ENCODE data around the gene TACC2.
"Not testable (repeated sequence)": the region's sequence is repeated elsewhere in the genome, so short reads cannot be mapped to it uniquely, and the experiment has no call there.

TACC2 gene

GRCh38 chr10:122066337-122066939 lies 77.5 kb downstream of the TACC2 start:
- not testable (repeated sequence) for DNase-seq

DNA sequence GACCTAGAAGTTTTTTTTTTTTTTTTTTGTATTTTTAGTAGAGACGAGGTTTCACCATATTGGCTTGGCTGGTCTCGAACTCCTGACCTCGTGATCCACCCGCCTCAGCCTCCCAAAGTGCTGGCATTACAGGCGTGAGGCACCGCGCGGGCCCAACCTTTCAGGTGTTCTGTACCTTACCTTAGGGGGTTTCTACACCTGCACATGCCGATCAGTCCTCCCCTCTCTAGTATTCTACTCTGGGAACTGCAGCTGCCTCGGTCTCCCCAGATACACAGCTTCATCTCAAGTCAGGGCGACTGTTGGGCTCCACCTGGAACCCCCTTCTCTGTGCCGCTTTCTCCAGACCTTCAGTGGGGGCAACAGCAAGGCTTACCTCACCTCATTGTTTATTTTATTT lies 79.9 kb downstream of the TACC2 start:
- no peak for DNase-seq

DNA sequence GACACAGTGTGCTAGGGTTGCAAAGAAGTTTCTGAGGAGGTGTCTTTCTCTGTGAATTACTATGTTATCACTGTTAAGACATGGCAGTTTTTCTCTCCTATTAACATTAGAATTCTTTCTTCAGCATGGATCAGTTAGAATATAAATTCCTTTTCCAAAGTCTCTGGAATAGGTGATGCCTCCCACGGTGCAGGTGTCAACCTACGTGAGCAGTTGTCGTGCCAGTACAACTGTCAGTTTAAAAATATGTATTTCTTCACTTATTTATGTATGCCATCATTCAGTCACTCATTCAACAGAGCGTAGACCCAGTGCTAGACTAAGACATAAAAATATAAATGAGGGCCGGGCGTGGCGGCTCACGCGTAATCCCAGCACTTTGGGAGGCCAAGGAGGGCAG lies 83.5 kb downstream of the TACC2 start:
- DNase-seq, result no peak

- DNase-seq, result no peak
Measured at GRCh38 chr10:122073508-122073907, 84.5 kb downstream of the TACC2 start.

- no peak for DNase-seq
Measured at GRCh38 chr10:122075171-122075570, 86.2 kb downstream of the TACC2 start.

DNA sequence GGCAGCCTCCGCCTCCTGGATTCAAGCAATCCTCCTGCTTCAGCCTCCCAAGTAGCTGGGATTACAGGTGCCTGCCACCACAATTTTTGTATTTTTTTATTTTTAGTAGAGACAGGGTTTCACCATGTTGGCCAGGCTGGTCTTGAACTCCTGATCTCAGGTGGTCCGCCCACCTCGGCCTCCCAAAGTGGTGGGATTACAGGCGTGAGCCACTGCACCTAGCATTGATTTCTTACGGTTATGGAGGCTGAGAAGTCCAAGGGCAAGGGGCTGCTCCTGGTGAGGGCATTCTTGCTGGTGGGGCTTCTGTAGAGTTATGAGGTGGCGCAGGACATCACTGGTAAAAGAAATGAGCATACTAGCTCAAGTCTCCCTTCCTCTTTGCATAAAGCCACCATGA lies 86.9 kb downstream of the TACC2 start:
- DNase-seq, result not testable (repeated sequence)

DNA sequence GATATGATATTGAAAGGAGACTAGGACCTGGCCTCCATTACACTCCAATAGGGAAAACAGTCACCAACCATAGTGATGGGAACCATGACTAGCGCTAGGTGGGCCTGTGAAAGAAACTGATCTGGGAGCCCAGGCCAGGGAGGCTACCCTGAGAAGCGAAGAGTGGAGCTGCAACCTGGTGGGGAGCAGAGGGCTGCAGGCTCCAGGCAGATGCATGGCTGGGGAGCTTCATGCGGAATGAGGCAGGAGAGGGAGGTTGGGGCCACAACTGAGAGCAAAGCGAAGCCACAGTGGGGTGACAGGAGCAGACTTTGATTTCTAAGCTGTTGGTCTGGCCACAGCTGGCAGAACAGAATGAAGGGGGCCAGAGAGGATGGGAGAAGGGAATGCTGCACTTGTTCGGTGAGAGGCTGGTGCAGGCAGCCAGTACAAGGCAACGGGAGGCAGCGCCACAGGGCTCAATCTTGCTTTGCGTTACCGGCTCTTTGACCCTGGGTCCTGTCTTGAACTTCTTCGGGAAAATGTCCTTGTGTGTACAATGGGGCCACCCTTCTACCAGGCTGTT lies 88.4 kb downstream of the TACC2 start:
- no peak for DNase-seq

- no peak for DNase-seq
Measured at GRCh38 chr10:122078326-122078725, 89.4 kb downstream of the TACC2 start.

- no peak for DNase-seq
Measured at GRCh38 chr10:122078965-122079795, 90.2 kb downstream of the TACC2 start.

DNA sequence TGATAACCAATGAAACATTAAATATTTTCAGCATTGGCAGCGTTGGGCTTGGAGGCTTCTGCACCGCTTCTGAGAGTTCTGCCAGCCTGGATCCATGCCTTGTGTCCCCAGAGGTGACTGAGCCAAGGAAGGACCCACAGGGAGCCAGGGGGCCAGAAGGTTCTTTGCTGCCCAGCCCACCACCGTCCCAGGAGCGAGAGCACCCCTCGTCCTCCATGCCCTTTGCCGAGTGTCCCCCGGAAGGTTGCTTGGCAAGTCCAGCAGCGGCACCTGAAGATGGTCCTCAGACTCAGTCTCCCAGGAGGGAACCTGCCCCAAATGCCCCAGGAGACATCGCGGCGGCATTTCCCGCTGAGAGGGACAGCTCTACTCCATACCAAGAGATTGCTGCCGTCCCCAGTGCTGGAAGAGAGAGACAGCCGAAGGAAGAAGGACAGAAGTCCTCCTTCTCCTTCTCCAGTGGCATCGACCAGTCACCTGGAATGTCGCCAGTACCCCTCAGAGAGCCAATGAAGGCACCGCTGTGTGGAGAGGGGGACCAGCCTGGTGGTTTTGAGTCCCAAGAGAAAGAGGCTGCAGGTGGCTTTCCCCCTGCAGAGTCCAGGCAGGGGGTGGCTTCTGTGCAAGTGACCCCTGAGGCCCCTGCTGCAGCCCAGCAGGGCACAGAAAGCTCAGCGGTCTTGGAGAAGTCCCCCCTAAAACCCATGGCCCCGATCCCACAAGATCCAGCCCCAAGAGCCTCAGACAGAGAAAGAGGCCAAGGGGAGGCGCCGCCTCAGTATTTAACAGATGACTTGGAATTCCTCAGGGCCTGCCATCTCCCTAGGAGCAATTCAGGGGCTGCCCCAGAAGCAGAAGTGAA lies 93.9 kb downstream of the TACC2 start:
- no peak for DNase-seq

GRCh38 chr10:122083478-122084025 lies 94.6 kb downstream of the TACC2 start:
- no peak for DNase-seq

DNA sequence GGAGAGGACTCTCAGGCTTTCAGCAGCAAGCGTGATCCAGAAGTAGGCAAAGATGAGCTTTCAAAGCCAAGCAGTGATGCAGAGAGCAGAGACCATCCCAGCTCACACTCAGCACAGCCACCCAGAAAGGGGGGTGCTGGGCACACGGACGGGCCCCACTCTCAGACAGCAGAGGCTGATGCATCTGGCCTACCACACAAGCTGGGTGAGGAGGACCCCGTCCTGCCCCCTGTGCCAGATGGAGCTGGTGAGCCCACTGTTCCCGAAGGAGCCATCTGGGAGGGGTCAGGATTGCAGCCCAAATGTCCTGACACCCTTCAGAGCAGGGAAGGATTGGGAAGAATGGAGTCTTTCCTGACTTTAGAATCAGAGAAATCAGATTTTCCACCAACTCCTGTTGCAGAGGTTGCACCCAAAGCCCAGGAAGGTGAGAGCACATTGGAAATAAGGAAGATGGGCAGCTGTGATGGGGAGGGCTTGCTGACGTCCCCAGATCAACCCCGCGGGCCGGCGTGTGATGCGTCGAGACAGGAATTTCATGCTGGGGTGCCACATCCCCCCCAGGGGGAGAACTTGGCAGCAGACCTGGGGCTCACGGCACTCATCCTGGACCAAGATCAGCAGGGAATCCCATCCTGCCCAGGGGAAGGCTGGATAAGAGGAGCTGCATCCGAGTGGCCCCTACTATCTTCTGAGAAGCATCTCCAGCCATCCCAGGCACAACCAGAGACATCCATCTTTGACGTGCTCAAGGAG lies 95.5 kb downstream of the TACC2 start:
- no peak for DNase-seq

GRCh38 chr10:122085423-122085911 lies 96.5 kb downstream of the TACC2 start:
- DNase-seq, result no peak

- DNase-seq, result no peak
Measured at GRCh38 chr10:122086416-122087240, 97.7 kb downstream of the TACC2 start.

GRCh38 chr10:122087436-122087835 lies 98.5 kb downstream of the TACC2 start:
- no peak for DNase-seq

DNA sequence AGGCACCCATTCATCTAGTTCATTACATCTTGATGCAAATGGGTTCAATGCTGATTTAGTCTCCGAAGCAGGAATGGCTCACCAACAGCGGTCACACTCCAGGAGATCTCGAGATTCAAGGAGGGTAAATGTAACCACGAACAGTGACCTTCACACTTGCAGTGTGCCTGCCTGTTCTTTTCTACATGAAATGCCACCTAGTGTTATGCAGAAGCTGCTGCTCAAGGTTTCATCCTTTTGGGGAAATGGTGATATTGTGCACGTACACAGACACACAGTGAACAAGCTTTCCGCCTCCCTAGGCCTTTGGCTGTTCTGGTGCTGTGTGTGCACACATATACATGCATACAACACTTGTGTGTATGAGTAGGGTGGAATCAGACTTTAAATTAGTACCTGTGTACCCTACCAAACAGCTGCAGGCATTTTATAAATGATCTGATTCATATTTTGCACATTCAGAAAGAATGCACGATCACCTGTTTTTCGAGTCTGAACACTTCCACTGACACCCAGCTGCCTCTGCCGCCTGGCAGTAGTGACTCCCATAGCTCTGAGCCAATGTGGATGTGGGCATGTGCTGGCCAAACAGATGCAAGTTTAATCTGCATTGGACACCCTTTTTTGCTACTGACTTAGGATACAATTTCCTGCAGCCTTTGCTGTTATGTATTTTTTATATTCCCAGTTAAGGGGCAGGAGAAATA lies 100.5 kb downstream of the TACC2 start:
- no peak for DNase-seq

GRCh38 chr10:122091722-122092121 lies 102.8 kb downstream of the TACC2 start:
- no peak for DNase-seq

GRCh38 chr10:122093076-122093475 lies 104.1 kb downstream of the TACC2 start:
- DNase-seq, result no peak

DNA sequence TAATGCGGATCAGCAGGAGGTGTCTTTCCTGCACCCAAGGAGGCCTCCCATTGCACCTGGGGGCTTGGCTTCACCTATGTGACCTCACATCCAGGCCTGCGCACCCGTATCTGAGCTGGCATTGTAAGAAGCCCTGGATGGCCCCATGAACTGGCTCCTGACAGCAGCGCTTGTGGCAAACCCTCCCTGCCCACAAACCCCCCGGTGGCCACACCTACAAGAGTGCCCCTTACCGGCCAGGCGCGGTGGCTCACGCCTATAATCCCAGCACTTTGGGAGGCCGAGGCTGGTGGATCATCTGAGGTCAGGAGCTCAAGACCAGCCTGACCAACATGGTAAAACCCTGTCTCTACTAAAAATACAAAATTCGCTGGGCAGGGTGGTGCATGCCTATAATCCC lies 107.2 kb downstream of the TACC2 start:
- DNase-seq, result not testable (repeated sequence)

DNA sequence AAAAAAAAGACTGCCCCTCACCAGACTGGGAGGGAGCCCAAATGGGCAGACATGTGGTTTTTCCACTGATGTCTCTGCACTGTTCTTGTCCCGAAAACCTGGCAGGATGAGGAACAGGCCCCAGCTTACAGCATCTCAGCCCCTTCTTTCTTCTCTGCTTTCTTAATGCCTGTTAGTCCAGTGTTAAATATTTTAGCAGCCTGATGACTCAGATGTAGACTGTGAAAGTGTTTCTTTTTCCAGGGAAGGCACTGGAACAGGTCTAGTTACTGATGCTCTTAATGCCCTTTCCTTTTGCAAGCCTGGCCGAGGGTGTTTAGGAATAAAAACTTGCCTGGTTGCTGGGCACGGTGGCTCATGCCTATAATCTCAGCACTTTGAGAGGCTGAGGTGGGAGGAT lies 107.7 kb downstream of the TACC2 start:
- no peak for DNase-seq

All from activated naive CD4-positive, alpha-beta T cell (primary cell).